ENCODE results near the gene CSTB. TPM values are rescaled to one million over a fixed set of nuclear protein-coding genes. Genes with fewer than 3 reads are reported as not detected.

CSTB gene
- total RNA-seq, 1 experiment from 2014 or later: 40.7 TPM

GRCh38 chr21:43793243-43793642 is 17.1 kb upstream of the CSTB start:
- H3K14ac ChIP-seq (ENCODE audit: insufficient read depth, low read length): no peak overlapping the region
- no peak overlapping the region for H3K9ac ChIP-seq (ENCODE audit: extremely low read depth, insufficient read length, low read length)
- H4K91ac ChIP-seq (ENCODE audit: insufficient read length, low read depth, low read length): no peak overlapping the region
- peaks cover 4% of the 10 kb centered on the region for H3K79me1 ChIP-seq (ENCODE audit: insufficient read depth, low read depth, low read length, poor library complexity, severe bottlenecking)
- Mint-ChIP-seq H3K9me3 (peaks cover 3% of the 10 kb centered on the region in 2 experiments; a peak in 2 of 5 replicates), H3K36me3 (ENCODE audit: insufficient read depth in 1 of 3, low read depth in 3 of 3) (peaks cover 57 to 82% (median 76%) of the 10 kb centered on the region in 3 experiments), H3K4me3 (no peak overlapping the region), H3K27ac (no peak overlapping the region), H3K4me1 (peaks cover 3 to 11% of the 10 kb centered on the region in 2 experiments), H3K27me3 (ENCODE audit: low read depth) (no peaks in the 10 kb centered on the region)
- H2BK120ac ChIP-seq (ENCODE audit: low read depth, low read length, poor library complexity, severe bottlenecking): no peak overlapping the region
- no peak overlapping the region for H3K18ac ChIP-seq (ENCODE audit: insufficient read length, low read depth, low read length)
- H3K9me3 ChIP-seq (ENCODE audit: control insufficient read depth, low read depth, low read length): no peaks in the 10 kb centered on the region
- no peak overlapping the region for H3K4ac ChIP-seq (ENCODE audit: low read depth, low read length)
- H3K4me2 ChIP-seq (ENCODE audit: insufficient read depth, insufficient read length, low read length): no peak overlapping the region
- H4K8ac ChIP-seq (replicated peaks; ENCODE audit: insufficient read length, low read depth, low read length): no peak overlapping the region
- WGBS (ENCODE audit: extremely low coverage, insufficient read length, low lambda C conversion rate): no CpG with 5 or more reads among the region's 16 CpGs
- no peaks in the 10 kb centered on the region for H3K27me3 ChIP-seq (ENCODE audit: insufficient read depth, low read length)
- no peak overlapping the region for H3K56ac ChIP-seq (ENCODE audit: insufficient read length, low read depth, low read length)
- H2BK20ac ChIP-seq (ENCODE audit: low read depth, low read length, poor library complexity, severe bottlenecking): no peak overlapping the region
- H3K27ac ChIP-seq (ENCODE audit: insufficient read length, low read depth, low read length): no peak overlapping the region
- H2BK15ac ChIP-seq (ENCODE audit: low read depth, low read length): no peak overlapping the region
- H3T11ph ChIP-seq (ENCODE audit: low read length): no peak overlapping the region
- no peak overlapping the region for H2BK12ac ChIP-seq (ENCODE audit: insufficient read length, low read depth, low read length)
- H3K4me1 ChIP-seq (ENCODE audit: insufficient read depth, low read length): no peaks in the 10 kb centered on the region
- no peak for DNase-seq
- no peak for TF ChIP-seq CTCF (conservative IDR thresholded peaks at IDR 0.05)
- peaks cover 14% of the 10 kb centered on the region; the same call in 1 of the 2 replicates for H3K79me2 ChIP-seq (ENCODE audit: insufficient read depth, low read length)
- no peak overlapping the region for H2AK5ac ChIP-seq (ENCODE audit: insufficient read length, low read length)
- no peak overlapping the region for H2AFZ ChIP-seq (ENCODE audit: low read length)
- H4K20me1 ChIP-seq (ENCODE audit: control insufficient read depth, insufficient read depth, insufficient read length): no peaks in the 10 kb centered on the region
- H3K23me2 ChIP-seq (ENCODE audit: insufficient read length, low read depth, low read length, poor library complexity, severe bottlenecking): peaks cover 9% of the 10 kb centered on the region
- no peak overlapping the region for H4K5ac ChIP-seq (ENCODE audit: insufficient read length, low read depth, low read length)
- no peak overlapping the region for H2BK5ac ChIP-seq (ENCODE audit: insufficient read length, low read length)
- H3K23ac ChIP-seq (ENCODE audit: insufficient read length, low read depth, low read length): no peak overlapping the region
